HCT116 (cell line): ENCODE results near the gene TAS2R30.
"Not testable (repeated sequence)": the region's sequence is repeated elsewhere in the genome, so short reads cannot be mapped to it uniquely, and the experiment has no call there.

Experiments used
- ATF3 ChIP-seq: IDR thresholded peaks from 2 replicates; pipeline ENCODE4 v1.6.1; 2012
- CTCF ChIP-seq, 3 experiments: fragments of 200-600 bp in 1 of 3; sonication (generic) in 1 of 3; IDR thresholded peaks in 2 of 3; conservative IDR thresholded peaks in 1 of 3; 2 replicates each; pipeline ENCODE4 v1.5.1; 2012 to 2017; ENCODE audit warnings: low read depth in 2 of 3, low read length in 2 of 3, antibody characterized with exemption in 1 of 3, borderline replicate concordance in 1 of 3, control low read depth in 1 of 3, mild to moderate bottlenecking in 1 of 3, mixed read lengths in 1 of 3, mixed run types in 1 of 3, moderate library complexity in 1 of 3; ENCODE audit not compliant: insufficient read depth in 1 of 3
- FOSL1 ChIP-seq: IDR thresholded peaks from 2 replicates; pipeline ENCODE4 v1.6.1; 2012; ENCODE audit warnings: low read depth
- POLR2A ChIP-seq: IDR thresholded peaks from 2 replicates; pipeline ENCODE4 v1.7.0; 2011; ENCODE audit warnings: borderline replicate concordance; ENCODE audit not compliant: insufficient read depth, insufficient read length; ENCODE audit errors: extremely low read depth

- TF ChIP-seq FOSL1; CTCF (IDR thresholded peaks at IDR 0.05 in 2 of 3, conservative IDR thresholded peaks at IDR 0.05 in 1 of 3; ENCODE audit: borderline replicate concordance in 1 of 3, insufficient read depth in 1 of 3, low read depth in 2 of 3, low read length in 2 of 3); ATF3; POLR2A: not testable (repeated sequence)
Observed at GRCh38 chr12:11111213-11111612, 23.2 kb downstream of the TAS2R30 start.
